22Rv1 (cell line): ENCODE results near the gene PI4K2A.

Experiments used
- ZFX ChIP-seq: fragments of 450-650 bp; IDR thresholded peaks from 2 replicates; pipeline ENCODE4 v1.6.1; 2017; ENCODE audit warnings: antibody characterized with exemption, borderline replicate concordance
- TF ChIP-seq, protein P1 (sequence below): fragments of 450-650 bp; IDR thresholded peaks from 2 replicates; pipeline ENCODE4 v1.5.1; 2017; ENCODE audit warnings: mild to moderate bottlenecking

DNA sequence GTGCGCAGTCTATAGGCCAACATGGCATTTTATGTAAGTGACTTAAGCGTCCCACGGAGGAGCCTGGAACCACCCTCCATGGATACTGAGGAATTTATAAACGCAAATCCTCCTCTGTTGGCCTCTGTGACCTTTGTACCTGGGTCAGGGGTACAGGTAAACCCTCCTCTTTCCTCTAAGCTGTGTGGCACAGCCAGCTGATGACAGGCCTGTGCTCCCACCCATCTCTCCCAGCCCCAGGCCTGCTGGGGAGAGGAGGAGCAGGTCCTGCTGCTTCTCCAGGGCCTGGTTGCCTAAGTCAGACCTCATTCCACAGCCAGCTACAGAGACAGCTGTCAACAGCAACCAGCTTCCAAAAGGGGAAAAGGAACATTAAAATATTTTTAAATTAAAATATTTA, 41.6 kb downstream of the PI4K2A start:
- TF ChIP-seq, protein P1, sequence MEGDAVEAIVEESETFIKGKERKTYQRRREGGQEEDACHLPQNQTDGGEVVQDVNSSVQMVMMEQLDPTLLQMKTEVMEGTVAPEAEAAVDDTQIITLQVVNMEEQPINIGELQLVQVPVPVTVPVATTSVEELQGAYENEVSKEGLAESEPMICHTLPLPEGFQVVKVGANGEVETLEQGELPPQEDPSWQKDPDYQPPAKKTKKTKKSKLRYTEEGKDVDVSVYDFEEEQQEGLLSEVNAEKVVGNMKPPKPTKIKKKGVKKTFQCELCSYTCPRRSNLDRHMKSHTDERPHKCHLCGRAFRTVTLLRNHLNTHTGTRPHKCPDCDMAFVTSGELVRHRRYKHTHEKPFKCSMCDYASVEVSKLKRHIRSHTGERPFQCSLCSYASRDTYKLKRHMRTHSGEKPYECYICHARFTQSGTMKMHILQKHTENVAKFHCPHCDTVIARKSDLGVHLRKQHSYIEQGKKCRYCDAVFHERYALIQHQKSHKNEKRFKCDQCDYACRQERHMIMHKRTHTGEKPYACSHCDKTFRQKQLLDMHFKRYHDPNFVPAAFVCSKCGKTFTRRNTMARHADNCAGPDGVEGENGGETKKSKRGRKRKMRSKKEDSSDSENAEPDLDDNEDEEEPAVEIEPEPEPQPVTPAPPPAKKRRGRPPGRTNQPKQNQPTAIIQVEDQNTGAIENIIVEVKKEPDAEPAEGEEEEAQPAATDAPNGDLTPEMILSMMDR: no peak
- no peak for TF ChIP-seq ZFX
